Measurements from ENCODE around the gene PREX1.

Gene PREX1

GRCh38 chr20:48574383-48574782, 253.4 kb downstream of the PREX1 start:
- DNase-seq: no peak
